Neutrophil (primary cell): ENCODE results near the gene RB1.

Source experiments
- H3K27ac ChIP-seq: fragments of 200-600 bp; sonication (generic); 2 replicates; pipeline ENCODE4 v1.5.1; 2016; ENCODE audit warnings: mild to moderate bottlenecking, moderate library complexity
- H3K27me3 ChIP-seq: fragments of 200-600 bp; sonication (generic); 2 replicates; pipeline ENCODE4 v1.6.0; 2016; ENCODE audit warnings: mild to moderate bottlenecking
- H3K36me3 ChIP-seq: fragments of 200-600 bp; sonication (generic); 2 replicates; pipeline ENCODE4 v1.5.1; 2017
- H3K4me1 ChIP-seq, 2 experiments: fragments of 200-600 bp in 1 of 2; sonication (generic) in 1 of 2; 1 replicate in 1 of 2; 2 replicates in 1 of 2; pipeline versions ENCODE4 v1.5.1 to v1.6.1; 2013 to 2016; ENCODE audit warnings: low read depth in 1 of 2, low read length in 1 of 2, mild to moderate bottlenecking in 1 of 2, moderate library complexity in 1 of 2; ENCODE audit not compliant: control insufficient read depth in 1 of 2, insufficient read depth in 1 of 2
- H3K4me3 ChIP-seq, 2 experiments: fragments of 200-600 bp in 1 of 2; sonication (generic) in 1 of 2; 1 replicate in 1 of 2; 2 replicates in 1 of 2; pipeline ENCODE4 v1.5.1; 2013 to 2016; ENCODE audit warnings: low read depth in 1 of 2, low read length in 1 of 2, mild to moderate bottlenecking in 1 of 2, moderate library complexity in 1 of 2
- H3K9me3 ChIP-seq: fragments of 200-600 bp; sonication (generic); 2 replicates; pipeline ENCODE4 v1.5.1; 2016
- CTCF ChIP-seq: fragments of 200-600 bp; sonication (generic); IDR thresholded peaks from 2 replicates; pipeline ENCODE4 v1.5.1; 2016; ENCODE audit warnings: antibody characterized with exemption

The RB1 gene

DNA sequence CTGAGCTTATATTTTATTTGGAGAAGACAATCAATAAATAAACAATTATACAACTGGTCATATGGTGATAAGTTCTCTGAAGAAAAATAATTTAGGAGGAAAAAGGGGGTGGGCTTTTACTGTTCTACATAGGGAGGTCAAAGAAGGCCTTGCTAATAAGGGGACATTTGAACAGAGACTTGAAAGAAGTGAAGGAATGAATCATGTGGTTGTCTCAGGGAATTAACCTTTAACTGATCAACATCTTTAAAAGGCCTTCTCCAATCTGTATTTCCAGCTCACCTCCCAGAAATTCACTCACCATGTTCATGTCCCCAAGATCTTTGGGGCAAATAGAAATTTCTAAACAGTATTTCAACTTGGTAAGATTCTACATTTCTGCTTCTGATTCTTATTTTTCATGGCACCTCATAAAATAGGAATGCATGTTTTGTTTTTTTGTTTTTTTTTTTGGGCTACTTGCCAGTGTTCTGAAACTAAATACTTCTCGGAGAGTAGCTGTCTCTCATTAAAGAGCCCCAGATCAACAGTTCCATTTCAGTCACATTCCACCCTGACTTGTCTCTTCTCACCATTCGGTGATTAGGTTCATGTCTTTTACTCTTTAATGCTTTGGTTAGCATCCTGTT, 128.6 kb downstream of the RB1 start:
- Histone ChIP-seq H3K27ac (no peak overlapping the region), H3K27me3 (no peaks in the 10 kb centered on the region), H3K4me1 (no peaks in the 10 kb centered on the region), H3K36me3 (no peaks in the 10 kb centered on the region), H3K4me3 (no peak overlapping the region), H3K9me3 (no peaks in the 10 kb centered on the region)
- no peak for TF ChIP-seq CTCF

DNA sequence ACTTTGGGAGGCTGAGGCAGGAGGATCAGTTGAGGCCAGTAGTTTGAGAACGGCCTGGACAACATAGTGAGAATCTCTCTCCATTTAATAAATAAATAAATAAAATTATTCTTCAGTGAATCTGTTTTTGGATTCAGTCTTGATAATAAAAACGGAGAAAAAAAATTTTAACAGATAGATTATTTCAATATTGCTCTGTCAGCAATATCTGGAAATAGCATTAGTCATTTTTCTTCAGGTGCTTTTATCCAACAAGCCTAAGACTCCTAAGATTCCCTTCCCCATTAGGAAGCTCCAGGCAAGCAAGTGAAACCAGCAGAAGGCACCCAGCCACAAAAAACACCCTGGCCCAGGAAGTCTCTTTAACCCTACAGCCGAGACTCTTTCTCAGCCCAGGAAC, 130.6 kb downstream of the RB1 start:
- TF ChIP-seq CTCF, result no peak
- no peaks in the 10 kb centered on the region for H3K27me3 ChIP-seq
- no peaks in the 10 kb centered on the region for H3K9me3 ChIP-seq
- H3K4me1 ChIP-seq, result no peaks in the 10 kb centered on the region
- no peak overlapping the region for H3K4me3 ChIP-seq
- no peak overlapping the region for H3K27ac ChIP-seq
- no peaks in the 10 kb centered on the region for H3K36me3 ChIP-seq

DNA sequence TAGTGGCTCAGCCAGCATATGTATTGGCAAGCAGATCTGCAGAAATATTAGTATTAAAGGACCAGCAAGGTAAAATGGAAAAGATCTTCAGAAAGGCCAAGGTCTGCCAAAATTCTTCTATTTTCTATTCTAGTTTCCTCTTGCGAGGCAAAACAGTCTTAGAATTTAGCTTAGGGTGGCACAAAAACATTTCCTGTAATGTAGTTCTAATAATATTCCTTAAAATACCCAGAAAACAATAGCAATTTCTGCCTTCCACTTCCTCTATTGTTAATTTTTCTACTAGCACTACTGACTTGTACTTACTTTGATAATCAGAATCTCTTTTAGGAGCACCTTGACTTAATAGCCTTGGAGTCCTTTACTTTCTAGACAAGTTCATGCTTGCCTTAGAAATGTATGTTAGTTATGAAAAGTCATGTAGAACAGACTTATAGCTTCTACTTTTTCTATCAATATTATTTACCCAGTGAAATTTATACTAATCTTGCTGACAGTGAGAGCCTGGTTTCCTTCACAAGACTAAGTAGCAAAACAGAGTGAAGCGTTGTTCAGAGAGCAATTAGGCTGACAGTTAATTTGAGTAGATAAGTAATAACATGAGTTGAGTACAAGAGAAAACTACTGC, 133.2 kb downstream of the RB1 start:
- Histone ChIP-seq H3K4me1 (no peaks in the 10 kb centered on the region), H3K4me3 (no peak overlapping the region), H3K27ac (no peak overlapping the region), H3K27me3 (no peaks in the 10 kb centered on the region), H3K9me3 (no peaks in the 10 kb centered on the region), H3K36me3 (no peaks in the 10 kb centered on the region)
- no peak for TF ChIP-seq CTCF

- H3K27ac ChIP-seq, result no peak overlapping the region
Observed at GRCh38 chr13:48437371-48437770, 133.8 kb downstream of the RB1 start.

GRCh38 chr13:48443442-48444208, 140.1 kb downstream of the RB1 start:
- TF ChIP-seq CTCF, result no peak
- Histone ChIP-seq H3K27ac (no peak overlapping the region), H3K36me3 (no peaks in the 10 kb centered on the region), H3K27me3 (no peaks in the 10 kb centered on the region), H3K9me3 (no peaks in the 10 kb centered on the region), H3K4me3 (no peak overlapping the region), H3K4me1 (peaks cover 6 to 7% of the 10 kb centered on the region in 2 experiments)

More at GRCh38 chr13:48437371-48437770, 133.8 kb downstream of the RB1 start:
- Histone ChIP-seq H3K27me3 (no peaks in the 10 kb centered on the region), H3K9me3 (no peaks in the 10 kb centered on the region), H3K36me3 (no peaks in the 10 kb centered on the region), H3K4me3 (no peak overlapping the region), H3K4me1 (no peaks in the 10 kb centered on the region)
- no peak for TF ChIP-seq CTCF
